Left lung (tissue), 10 donors: ENCODE results near the gene YBEY. TPM values are rescaled to one million over a fixed set of nuclear protein-coding genes. Genes with fewer than 3 reads are reported as not detected.

ENCODE experiments used
- ATAC-seq: fragments of 200-7000 bp; cut with Tn5 transposase; one replicate; pipeline ENCODE4 v1.9.1; 2020; ENCODE audit warnings: moderate library complexity
- DNase-seq, 4 donors: peaks; one replicate each; pipeline ENCODE4 v3.0.0-alpha.2; 2013 to 2020
- H3K27ac ChIP-seq, 2 donors: fragments of 200-600 bp; sonication (generic) in 1 of 2; one replicate each; pipeline versions ENCODE4 v1.5.0 to v1.8.0; 2020 to 2021
- H3K27me3 ChIP-seq, 2 donors: fragments of 200-600 bp; sonication (generic) in 1 of 2; one replicate each; pipeline versions ENCODE4 v1.5.0 to v1.8.0; 2020 to 2021
- H3K36me3 ChIP-seq, 2 donors: fragments of 200-600 bp; sonication (generic) in 1 of 2; one replicate each; pipeline versions ENCODE4 v1.5.0 to v1.8.0; 2020 to 2021
- H3K4me1 ChIP-seq, 2 donors: fragments of 200-600 bp; one replicate each; pipeline ENCODE4 v1.8.0; 2021
- H3K4me3 ChIP-seq, 2 donors: fragments of 200-600 bp; sonication (generic) in 1 of 2; one replicate each; pipeline versions ENCODE4 v1.5.0 to v1.8.0; 2020 to 2021; ENCODE audit warnings: mild to moderate bottlenecking in 1 of 2
- H3K9me3 ChIP-seq, 2 donors: fragments of 200-600 bp; sonication (generic) in 1 of 2; one replicate each; pipeline versions ENCODE4 v1.5.0 to v1.8.0; 2020 to 2021
- intact Hi-C, 2 donors: fragments of 100-400 bp; cut with DNase I; formaldehyde crosslinking; loops; one replicate each; pipeline versions ENCODE4 v1.11.2 to v1.14.2; 2022
- polyA plus RNA-seq, 6 donors: library from polyadenylated mRNA; unstranded; fragments of 120-200 nt; gene quantifications; one replicate each; pipeline ENCODE4 v1.2.1, GENCODE V29; 2013; ENCODE audit not compliant: insufficient read length in 6 of 6
- total RNA-seq, 2 donors: library from RNA; stranded (reverse); fragmentation: NEBNext Ultra II Directional; extraction: Animal tissue kit (Norgen Biotek cat#: 25700); gene quantifications; one replicate each; pipeline ENCODE4 v1.2.1, GENCODE V29; 2021
- TF ChIP-seq, protein P1 (sequence below), 2 donors: fragments of 200-600 bp; sonication (generic) in 1 of 2; IDR thresholded peaks; one replicate each; pipeline versions ENCODE4 v1.5.0 to v1.8.0; 2021; ENCODE audit warnings: antibody characterized with exemption in 2 of 2
- donor health status: DM: no; HTN: yes; CAD: no.
- donor health status: DM: no; HTN: no; CAD: no.

YBEY gene
- total and polyA plus RNA-seq, 8 donors: 6.1 to 23.1 (median 17.6) TPM

DNA sequence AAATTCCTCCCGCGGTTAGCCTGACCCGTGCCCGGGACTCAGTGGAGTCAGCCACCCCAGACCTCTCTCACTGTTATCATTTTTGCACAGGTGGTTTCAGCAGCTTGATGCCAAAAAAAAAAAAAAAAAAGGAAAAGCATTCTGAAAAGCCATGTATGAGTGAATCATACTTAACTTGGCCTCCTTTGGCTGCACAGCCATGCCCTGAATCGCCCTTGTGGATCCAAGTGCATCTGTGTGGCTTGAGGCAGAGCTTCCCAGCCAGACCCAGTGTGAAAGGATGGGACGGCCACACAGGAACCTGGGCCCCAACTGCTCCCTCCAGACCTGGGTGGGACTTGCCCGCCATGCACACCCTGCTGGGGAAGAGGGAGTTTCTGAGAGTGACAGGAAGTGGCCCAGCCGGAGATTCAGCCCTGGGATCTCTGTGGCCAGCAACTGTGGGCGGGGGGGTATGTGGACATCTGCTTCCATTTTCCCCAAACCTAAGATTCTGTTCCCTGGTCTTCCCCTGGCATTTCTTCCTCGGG lies 8.6 kb downstream of the YBEY start:
- Histone ChIP-seq H3K36me3 (peaks cover 0 to 13% of the 10 kb centered on the region in 2 donors), H3K4me3 (no peak overlapping the region), H3K9me3 (no peaks in the 10 kb centered on the region), H3K27ac (no peak overlapping the region), H3K4me1 (peaks cover 0 to 21% of the 10 kb centered on the region in 2 donors), H3K27me3 (peaks cover 0 to 20% of the 10 kb centered on the region in 2 donors)
- DNase-seq: no peak
- TF ChIP-seq, protein P1, sequence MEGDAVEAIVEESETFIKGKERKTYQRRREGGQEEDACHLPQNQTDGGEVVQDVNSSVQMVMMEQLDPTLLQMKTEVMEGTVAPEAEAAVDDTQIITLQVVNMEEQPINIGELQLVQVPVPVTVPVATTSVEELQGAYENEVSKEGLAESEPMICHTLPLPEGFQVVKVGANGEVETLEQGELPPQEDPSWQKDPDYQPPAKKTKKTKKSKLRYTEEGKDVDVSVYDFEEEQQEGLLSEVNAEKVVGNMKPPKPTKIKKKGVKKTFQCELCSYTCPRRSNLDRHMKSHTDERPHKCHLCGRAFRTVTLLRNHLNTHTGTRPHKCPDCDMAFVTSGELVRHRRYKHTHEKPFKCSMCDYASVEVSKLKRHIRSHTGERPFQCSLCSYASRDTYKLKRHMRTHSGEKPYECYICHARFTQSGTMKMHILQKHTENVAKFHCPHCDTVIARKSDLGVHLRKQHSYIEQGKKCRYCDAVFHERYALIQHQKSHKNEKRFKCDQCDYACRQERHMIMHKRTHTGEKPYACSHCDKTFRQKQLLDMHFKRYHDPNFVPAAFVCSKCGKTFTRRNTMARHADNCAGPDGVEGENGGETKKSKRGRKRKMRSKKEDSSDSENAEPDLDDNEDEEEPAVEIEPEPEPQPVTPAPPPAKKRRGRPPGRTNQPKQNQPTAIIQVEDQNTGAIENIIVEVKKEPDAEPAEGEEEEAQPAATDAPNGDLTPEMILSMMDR (IDR thresholded peaks at IDR 0.05): no peak
- intact Hi-C loops: no loop called here
- ATAC-seq: no peak

DNA sequence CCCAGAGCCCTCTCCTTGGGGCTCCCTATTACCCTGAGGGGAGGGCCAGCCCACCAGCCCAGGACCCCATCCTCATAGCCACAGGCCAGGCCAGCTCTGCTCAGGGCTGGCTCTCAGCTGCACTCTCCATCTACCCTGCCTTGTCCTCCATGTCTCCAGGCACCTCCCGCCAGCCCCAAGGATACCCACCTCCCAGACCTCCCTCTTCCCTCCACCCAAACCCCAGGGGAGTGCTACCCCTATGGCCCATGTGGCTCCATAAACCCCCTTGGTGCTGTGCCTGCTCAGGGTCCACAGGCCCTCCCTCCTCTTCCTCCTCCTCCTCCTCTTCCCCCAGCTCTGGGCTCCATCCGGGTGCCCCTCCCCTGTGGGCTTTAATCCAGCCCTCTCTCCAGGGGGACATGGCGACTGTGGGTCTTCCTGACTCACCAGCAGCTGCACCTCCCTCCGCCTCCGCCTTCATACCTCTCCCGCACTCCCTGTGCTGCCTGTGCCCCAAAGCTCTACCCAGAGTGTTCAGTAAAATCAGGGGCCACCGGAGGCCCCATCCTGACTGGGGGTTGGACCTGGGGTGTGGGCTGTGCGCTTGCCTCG lies 9.1 kb downstream of the YBEY start:
- peaks cover 0 to 20% of the 10 kb centered on the region in 2 donors for H3K27me3 ChIP-seq
- H3K4me3 ChIP-seq: no peak overlapping the region
- H3K27ac ChIP-seq: no peak overlapping the region
- no peak for DNase-seq
- ATAC-seq: no peak
- peaks cover 0 to 13% of the 10 kb centered on the region in 2 donors for H3K36me3 ChIP-seq
- H3K9me3 ChIP-seq: no peaks in the 10 kb centered on the region
- intact Hi-C loops: no loop called here
- peaks cover 0 to 21% of the 10 kb centered on the region in 2 donors for H3K4me1 ChIP-seq
- TF ChIP-seq, protein P1 (IDR thresholded peaks at IDR 0.05): no peak

DNA sequence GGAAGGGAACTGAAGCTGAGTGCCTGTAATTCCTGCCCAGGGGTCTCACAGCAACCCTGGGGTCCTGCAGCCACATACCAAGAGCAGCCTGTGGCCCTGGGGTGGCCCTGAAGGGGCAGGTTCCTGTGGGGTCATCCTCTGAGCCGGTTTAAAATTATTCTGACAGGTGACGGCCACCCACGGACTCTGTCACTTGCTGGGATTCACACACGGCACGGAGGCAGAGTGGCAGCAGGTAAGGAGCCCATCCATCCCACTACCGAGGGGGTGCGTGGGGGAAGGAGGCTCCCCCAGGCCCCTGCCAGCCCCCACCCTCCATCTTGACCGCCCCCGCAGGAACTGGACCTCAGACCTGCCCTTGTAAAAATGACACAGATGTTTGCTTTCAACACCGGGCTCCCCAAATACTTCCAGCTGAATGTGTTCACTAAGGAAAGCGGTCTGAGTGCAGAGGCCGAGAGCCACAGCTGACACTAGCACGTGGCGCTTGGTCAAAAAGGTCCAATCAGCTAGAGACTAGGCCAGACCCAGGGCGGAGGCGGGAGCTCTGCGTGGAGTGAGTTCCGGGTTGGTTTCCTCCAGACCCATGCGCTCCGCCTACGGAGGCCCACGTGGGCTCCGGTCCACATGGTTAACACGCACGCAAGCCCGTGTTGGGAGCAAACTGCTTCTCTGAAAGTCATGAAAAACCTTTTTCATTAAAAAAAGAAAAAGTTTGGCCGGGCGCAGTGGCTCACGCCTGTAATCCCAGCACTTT lies 10.0 kb downstream of the YBEY start:
- ATAC-seq (peak; percentile 73), DNase-seq (peak in 3 of 4 donors; percentile 48 to 90 (median 78))
- Histone ChIP-seq H3K4me3 (no peak overlapping the region), H3K4me1 (peaks cover 0 to 21% of the 10 kb centered on the region in 2 donors), H3K27me3 (peaks cover 0 to 20% of the 10 kb centered on the region in 2 donors), H3K27ac (peak overlapping the region in 1 of 2 donors; percentile 57), H3K9me3 (no peaks in the 10 kb centered on the region), H3K36me3 (peaks cover 0 to 19% of the 10 kb centered on the region in 2 donors)
- TF ChIP-seq, protein P1 (IDR thresholded peaks at IDR 0.05): no peak
- intact Hi-C loops: no loop called here

DNA sequence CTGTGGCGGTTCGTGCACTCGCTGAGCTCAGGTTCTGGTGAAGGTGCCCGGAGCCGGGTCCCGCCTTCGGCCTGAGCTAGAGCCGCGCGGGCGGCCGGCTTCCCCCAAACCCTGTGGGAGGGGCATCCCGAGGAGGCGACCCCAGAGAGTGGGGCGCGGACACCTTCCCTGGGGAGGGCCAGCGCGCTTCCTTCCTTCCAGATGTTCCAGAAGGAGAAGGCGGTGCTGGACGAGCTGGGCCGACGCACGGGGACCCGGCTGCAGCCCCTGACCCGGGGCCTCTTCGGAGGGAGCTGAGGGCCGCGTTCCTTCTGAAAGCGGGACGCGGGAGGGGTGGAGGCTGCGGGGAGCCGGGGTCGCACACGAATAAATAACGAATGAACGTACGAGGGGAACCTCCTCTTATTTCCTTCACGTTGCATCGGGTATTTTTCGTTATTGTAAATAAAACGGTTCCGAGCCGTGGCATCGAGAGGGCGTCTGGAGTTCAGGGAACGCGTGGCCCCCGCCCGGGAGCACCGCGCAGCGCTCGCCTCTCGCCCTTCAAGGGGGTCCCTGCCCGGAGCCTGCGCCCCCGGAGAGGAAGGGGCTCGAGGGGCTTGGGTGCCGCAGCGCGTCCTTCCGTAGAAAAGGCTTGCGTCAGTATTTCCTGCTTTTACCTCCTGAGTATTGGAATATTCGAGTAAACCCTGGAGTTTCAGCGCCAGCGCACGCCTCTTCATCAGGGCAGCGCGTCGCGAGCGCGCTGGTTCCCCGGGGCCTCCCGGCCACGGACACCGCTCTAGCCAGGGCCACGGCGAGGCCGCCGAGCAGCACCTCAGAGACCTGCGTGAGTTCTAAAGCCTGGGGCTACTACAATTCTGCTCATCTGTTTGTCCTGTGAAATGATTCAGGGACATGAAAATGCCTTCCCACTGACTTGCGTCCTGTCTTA lies 11.5 kb downstream of the YBEY start:
- Histone ChIP-seq H3K27me3 (peaks cover 0 to 20% of the 10 kb centered on the region in 2 donors), H3K36me3 (peaks cover 0 to 19% of the 10 kb centered on the region in 2 donors), H3K4me3 (peak overlapping the region; percentile 27 to 46), H3K4me1 (peaks cover 0 to 21% of the 10 kb centered on the region in 2 donors), H3K27ac (peak overlapping the region; percentile 20 to 55), H3K9me3 (no peaks in the 10 kb centered on the region)
- TF ChIP-seq, protein P1 (IDR thresholded peaks at IDR 0.05): no peak
- peak; percentile 72 for ATAC-seq
- intact Hi-C loops: no loop called here
- peak in 1 of 4 donors; percentile 79 for DNase-seq
